ENCODE results near the gene ATRIP.
A peak's percentile ranks its signal among the peaks of the same experiment; 100 is the strongest.

The ATRIP gene

DNA sequence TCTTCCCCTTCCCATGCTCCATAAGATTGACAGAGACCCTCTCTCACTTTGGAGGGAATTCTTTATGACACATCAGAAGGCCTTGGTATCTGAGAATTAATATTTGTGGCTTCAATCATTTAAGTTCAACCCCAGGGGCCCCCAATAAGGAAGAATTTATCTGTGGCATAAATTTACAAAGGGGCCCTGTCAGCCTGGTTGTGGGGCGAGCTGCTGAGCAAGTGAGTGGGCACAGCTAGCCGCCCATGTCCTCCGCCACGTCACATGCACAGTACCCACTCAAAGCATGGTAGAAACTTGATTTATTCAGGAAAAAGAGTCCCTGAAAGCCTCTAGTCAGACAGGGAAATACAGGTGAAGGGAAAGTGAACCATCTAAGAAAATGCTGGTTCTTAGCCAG is 30.0 kb upstream of the ATRIP start:
- peaks cover 96 to 99% of the 10 kb centered on the region in 2 donors for H3K36me3 ChIP-seq (replicated peaks in 1 of 2; ENCODE audit: control insufficient read depth in 2 of 2, insufficient read depth in 2 of 2, low read length in 2 of 2)
- no peak overlapping the region for H2AFZ ChIP-seq (ENCODE audit: low read length)
- DNase-seq (ENCODE audit: low spot score) = no peak

DNA sequence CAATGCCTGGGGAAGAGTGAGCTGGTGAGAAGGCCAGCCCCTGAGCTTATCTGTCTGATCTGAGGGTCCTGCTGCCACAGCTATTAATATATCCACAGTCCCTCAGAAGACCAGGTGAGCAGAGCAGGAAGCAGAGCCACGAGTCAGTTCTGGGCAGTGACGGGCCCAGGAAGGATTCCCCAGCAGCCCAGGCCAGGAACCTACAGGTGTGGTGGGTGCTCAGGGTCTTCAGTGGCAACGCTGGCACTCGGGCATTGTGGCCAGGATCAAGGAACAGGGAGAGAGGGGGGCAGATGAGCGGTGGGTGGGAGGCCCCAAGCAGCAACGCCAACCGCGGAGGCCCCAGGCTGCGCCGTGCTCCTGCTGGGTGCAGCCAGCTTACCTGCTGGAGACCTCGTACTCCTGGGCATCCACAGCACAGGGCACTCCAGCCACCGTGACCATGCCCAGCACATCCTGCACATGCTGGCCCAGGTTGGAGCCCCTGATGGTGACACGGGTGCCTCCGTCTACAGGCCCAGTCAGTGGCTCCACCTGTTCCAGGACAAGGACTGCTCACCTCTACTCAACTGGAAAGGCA is 28.9 kb upstream of the ATRIP start:
- Histone ChIP-seq H2BK5ac (ENCODE audit: low read length) (no peak overlapping the region), H2BK120ac (ENCODE audit: low read depth, low read length) (no peak overlapping the region), H2AFZ (ENCODE audit: low read length) (no peak overlapping the region), H3K79me1 (ENCODE audit: low read depth, low read length) (peaks cover 49% of the 10 kb centered on the region), H3K9me3 (replicated peaks in 1 of 2; ENCODE audit: control insufficient read depth in 2 of 2, insufficient read depth in 1 of 2, low read depth in 1 of 2, low read length in 2 of 2) (no peaks in the 10 kb centered on the region), H4K91ac (ENCODE audit: low read depth, low read length, poor library complexity) (no peak overlapping the region), H3K36me3 (replicated peaks in 1 of 2; ENCODE audit: control insufficient read depth in 2 of 2, insufficient read depth in 2 of 2, low read length in 2 of 2) (peaks cover 96 to 99% of the 10 kb centered on the region in 2 donors), H3K14ac (ENCODE audit: low read length) (no peak overlapping the region), H2BK15ac (ENCODE audit: low read length) (no peak overlapping the region), H3K27ac (replicated peaks; ENCODE audit: low read length) (no peak overlapping the region), H3K27me3 (ENCODE audit: control insufficient read depth in 3 of 3, insufficient read depth in 3 of 3, low read depth in 1 of 3, low read length in 3 of 3) (no peaks in the 10 kb centered on the region), H3K4me2 (ENCODE audit: insufficient read depth, low read length, poor library complexity, severe bottlenecking) (no peak overlapping the region), H3K4me1 (ENCODE audit: control insufficient read depth in 2 of 2, insufficient read depth in 1 of 2, low read depth in 1 of 2, low read length in 2 of 2) (no peaks in the 10 kb centered on the region), H4K8ac (ENCODE audit: low read depth, low read length) (no peak overlapping the region), H3K9ac (ENCODE audit: low read depth, low read length, poor library complexity) (peak overlapping the region; percentile 44), H3K23ac (ENCODE audit: low read depth, low read length, poor library complexity) (no peak overlapping the region), H3K4ac (ENCODE audit: low read length) (no peak overlapping the region), H2BK12ac (ENCODE audit: low read length) (no peak overlapping the region), H3K18ac (ENCODE audit: low read length) (no peak overlapping the region), H3K4me3 (ENCODE audit: low read length in 2 of 2) (no peak overlapping the region), H2AK5ac (ENCODE audit: low read depth, low read length) (no peak overlapping the region)
- no CpG with 5 or more reads among the region's 14 CpGs for WGBS, 2 donors (ENCODE audit: extremely low coverage in 2 of 2, insufficient read length in 2 of 2, insufficient replicate concordance in 1 of 2)
- no peak for DNase-seq (ENCODE audit: low spot score)

More for the DNA sequence above, 30.0 kb upstream of the ATRIP start:
- Histone ChIP-seq H3K27me3 (ENCODE audit: control insufficient read depth in 3 of 3, insufficient read depth in 3 of 3, low read depth in 1 of 3, low read length in 3 of 3) (no peaks in the 10 kb centered on the region), H3K4ac (ENCODE audit: low read length) (no peak overlapping the region), H4K8ac (ENCODE audit: low read depth, low read length) (no peak overlapping the region), H3K4me3 (ENCODE audit: low read length in 2 of 2) (no peak overlapping the region), H3K9ac (ENCODE audit: low read depth, low read length, poor library complexity) (no peak overlapping the region), H2BK5ac (ENCODE audit: low read length) (no peak overlapping the region), H2AK5ac (ENCODE audit: low read depth, low read length) (no peak overlapping the region), H3K18ac (ENCODE audit: low read length) (no peak overlapping the region), H3K9me3 (replicated peaks in 1 of 2; ENCODE audit: control insufficient read depth in 2 of 2, insufficient read depth in 1 of 2, low read depth in 1 of 2, low read length in 2 of 2) (no peaks in the 10 kb centered on the region), H3K4me2 (ENCODE audit: insufficient read depth, low read length, poor library complexity, severe bottlenecking) (no peak overlapping the region), H2BK15ac (ENCODE audit: low read length) (no peak overlapping the region), H3K79me1 (ENCODE audit: low read depth, low read length) (peaks cover 40% of the 10 kb centered on the region), H3K27ac (replicated peaks; ENCODE audit: low read length) (no peak overlapping the region), H3K14ac (ENCODE audit: low read length) (no peak overlapping the region), H3K4me1 (ENCODE audit: control insufficient read depth in 2 of 2, insufficient read depth in 1 of 2, low read depth in 1 of 2, low read length in 2 of 2) (no peaks in the 10 kb centered on the region), H2BK12ac (ENCODE audit: low read length) (no peak overlapping the region), H3K23ac (ENCODE audit: low read depth, low read length, poor library complexity) (no peak overlapping the region), H4K91ac (ENCODE audit: low read depth, low read length, poor library complexity) (no peak overlapping the region), H2BK120ac (ENCODE audit: low read depth, low read length) (no peak overlapping the region)
- WGBS, 2 donors (ENCODE audit: extremely low coverage in 2 of 2, insufficient read length in 2 of 2, insufficient replicate concordance in 1 of 2) = no CpG with 5 or more reads among the region's 4 CpGs

- Histone ChIP-seq H2AK5ac (ENCODE audit: low read depth, low read length) (no peak overlapping the region), H3K23ac (ENCODE audit: low read depth, low read length, poor library complexity) (no peak overlapping the region), H3K27ac (replicated peaks; ENCODE audit: low read length) (no peak overlapping the region), H3K9me3 (replicated peaks in 1 of 2; ENCODE audit: control insufficient read depth in 2 of 2, insufficient read depth in 1 of 2, low read depth in 1 of 2, low read length in 2 of 2) (no peaks in the 10 kb centered on the region), H3K9ac (ENCODE audit: low read depth, low read length, poor library complexity) (no peak overlapping the region), H3K18ac (ENCODE audit: low read length) (peak overlapping the region; percentile 28), H3K79me1 (ENCODE audit: low read depth, low read length) (peaks cover 54% of the 10 kb centered on the region), H2BK12ac (ENCODE audit: low read length) (no peak overlapping the region), H2BK120ac (ENCODE audit: low read depth, low read length) (no peak overlapping the region), H3K4me2 (ENCODE audit: insufficient read depth, low read length, poor library complexity, severe bottlenecking) (no peak overlapping the region), H3K27me3 (ENCODE audit: control insufficient read depth in 3 of 3, insufficient read depth in 3 of 3, low read depth in 1 of 3, low read length in 3 of 3) (no peaks in the 10 kb centered on the region), H3K36me3 (replicated peaks in 1 of 2; ENCODE audit: control insufficient read depth in 2 of 2, insufficient read depth in 2 of 2, low read length in 2 of 2) (peaks cover 92 to 99% of the 10 kb centered on the region in 2 donors), H2BK5ac (ENCODE audit: low read length) (no peak overlapping the region), H4K8ac (ENCODE audit: low read depth, low read length) (no peak overlapping the region), H4K91ac (ENCODE audit: low read depth, low read length, poor library complexity) (no peak overlapping the region), H3K4ac (ENCODE audit: low read length) (no peak overlapping the region), H2AFZ (ENCODE audit: low read length) (no peak overlapping the region), H3K4me3 (ENCODE audit: low read length in 2 of 2) (peak overlapping the region in 1 of 2 donors; percentile 11), H2BK15ac (ENCODE audit: low read length) (no peak overlapping the region), H3K4me1 (ENCODE audit: control insufficient read depth in 2 of 2, insufficient read depth in 1 of 2, low read depth in 1 of 2, low read length in 2 of 2) (no peaks in the 10 kb centered on the region), H3K14ac (ENCODE audit: low read length) (no peak overlapping the region)
- DNase-seq (ENCODE audit: low spot score) = no peak
- no CpG with 5 or more reads among the region's 17 CpGs for WGBS, 2 donors (ENCODE audit: extremely low coverage in 2 of 2, insufficient read length in 2 of 2, insufficient replicate concordance in 1 of 2)
Measured at GRCh38 chr3:48418140-48418539, 28.4 kb upstream of the ATRIP start.

GRCh38 chr3:48418651-48419050 is 27.9 kb upstream of the ATRIP start:
- Histone ChIP-seq H4K91ac (ENCODE audit: low read depth, low read length, poor library complexity) (no peak overlapping the region), H3K23ac (ENCODE audit: low read depth, low read length, poor library complexity) (peak overlapping the region; percentile 65), H3K4me3 (ENCODE audit: low read length in 2 of 2) (no peak overlapping the region), H3K27me3 (ENCODE audit: control insufficient read depth in 3 of 3, insufficient read depth in 3 of 3, low read depth in 1 of 3, low read length in 3 of 3) (no peaks in the 10 kb centered on the region), H3K4me1 (ENCODE audit: control insufficient read depth in 2 of 2, insufficient read depth in 1 of 2, low read depth in 1 of 2, low read length in 2 of 2) (no peaks in the 10 kb centered on the region), H2BK12ac (ENCODE audit: low read length) (no peak overlapping the region), H4K8ac (ENCODE audit: low read depth, low read length) (no peak overlapping the region), H3K4ac (ENCODE audit: low read length) (no peak overlapping the region), H3K18ac (ENCODE audit: low read length) (no peak overlapping the region), H2BK5ac (ENCODE audit: low read length) (peak overlapping the region; percentile 75), H3K14ac (ENCODE audit: low read length) (no peak overlapping the region), H2AFZ (ENCODE audit: low read length) (no peak overlapping the region), H2BK15ac (ENCODE audit: low read length) (no peak overlapping the region), H3K9me3 (replicated peaks in 1 of 2; ENCODE audit: control insufficient read depth in 2 of 2, insufficient read depth in 1 of 2, low read depth in 1 of 2, low read length in 2 of 2) (no peaks in the 10 kb centered on the region), H3K27ac (replicated peaks; ENCODE audit: low read length) (no peak overlapping the region), H3K4me2 (ENCODE audit: insufficient read depth, low read length, poor library complexity, severe bottlenecking) (no peak overlapping the region), H3K9ac (ENCODE audit: low read depth, low read length, poor library complexity) (peak overlapping the region; percentile 21), H2BK120ac (ENCODE audit: low read depth, low read length) (no peak overlapping the region), H3K79me1 (ENCODE audit: low read depth, low read length) (peaks cover 59% of the 10 kb centered on the region), H3K36me3 (replicated peaks in 1 of 2; ENCODE audit: control insufficient read depth in 2 of 2, insufficient read depth in 2 of 2, low read length in 2 of 2) (peaks cover 93 to 99% of the 10 kb centered on the region in 2 donors), H2AK5ac (ENCODE audit: low read depth, low read length) (no peak overlapping the region)
- DNase-seq (ENCODE audit: low spot score) = no peak
- WGBS, 2 donors (ENCODE audit: extremely low coverage in 2 of 2, insufficient read length in 2 of 2, insufficient replicate concordance in 1 of 2) = no CpG with 5 or more reads among the region's 9 CpGs
